Medulla oblongata (tissue), 1 donor: ENCODE results near the gene CTNND2.

Source experiments
- DNase-seq: peaks from one replicate; pipeline ENCODE4 v3.0.0-alpha.2; 2015; ENCODE audit errors: extremely low spot score

The CTNND2 gene, protein sequence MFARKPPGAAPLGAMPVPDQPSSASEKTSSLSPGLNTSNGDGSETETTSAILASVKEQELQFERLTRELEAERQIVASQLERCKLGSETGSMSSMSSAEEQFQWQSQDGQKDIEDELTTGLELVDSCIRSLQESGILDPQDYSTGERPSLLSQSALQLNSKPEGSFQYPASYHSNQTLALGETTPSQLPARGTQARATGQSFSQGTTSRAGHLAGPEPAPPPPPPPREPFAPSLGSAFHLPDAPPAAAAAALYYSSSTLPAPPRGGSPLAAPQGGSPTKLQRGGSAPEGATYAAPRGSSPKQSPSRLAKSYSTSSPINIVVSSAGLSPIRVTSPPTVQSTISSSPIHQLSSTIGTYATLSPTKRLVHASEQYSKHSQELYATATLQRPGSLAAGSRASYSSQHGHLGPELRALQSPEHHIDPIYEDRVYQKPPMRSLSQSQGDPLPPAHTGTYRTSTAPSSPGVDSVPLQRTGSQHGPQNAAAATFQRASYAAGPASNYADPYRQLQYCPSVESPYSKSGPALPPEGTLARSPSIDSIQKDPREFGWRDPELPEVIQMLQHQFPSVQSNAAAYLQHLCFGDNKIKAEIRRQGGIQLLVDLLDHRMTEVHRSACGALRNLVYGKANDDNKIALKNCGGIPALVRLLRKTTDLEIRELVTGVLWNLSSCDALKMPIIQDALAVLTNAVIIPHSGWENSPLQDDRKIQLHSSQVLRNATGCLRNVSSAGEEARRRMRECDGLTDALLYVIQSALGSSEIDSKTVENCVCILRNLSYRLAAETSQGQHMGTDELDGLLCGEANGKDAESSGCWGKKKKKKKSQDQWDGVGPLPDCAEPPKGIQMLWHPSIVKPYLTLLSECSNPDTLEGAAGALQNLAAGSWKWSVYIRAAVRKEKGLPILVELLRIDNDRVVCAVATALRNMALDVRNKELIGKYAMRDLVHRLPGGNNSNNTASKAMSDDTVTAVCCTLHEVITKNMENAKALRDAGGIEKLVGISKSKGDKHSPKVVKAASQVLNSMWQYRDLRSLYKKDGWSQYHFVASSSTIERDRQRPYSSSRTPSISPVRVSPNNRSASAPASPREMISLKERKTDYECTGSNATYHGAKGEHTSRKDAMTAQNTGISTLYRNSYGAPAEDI (N-terminal part only)

GRCh38 chr5:11904265-11904906 is at the start of gene CTNND2:
TSS of gene CTNND2 (minus strand) at chr5:11904446. CDS start at chr5:11903853, 593 bp downstream.
- peak; percentile 26 for DNase-seq

- DNase-seq: no peak
These were observed 42.1 kb upstream of the CTNND2 start for GRCh38 chr5:11946317-11946716.

GRCh38 chr5:11941566-11941965 is 37.3 kb upstream of the CTNND2 start:
- no peak for DNase-seq

- no peak for DNase-seq
These were observed 27.4 kb upstream of the CTNND2 start for GRCh38 chr5:11931638-11932037.

DNA sequence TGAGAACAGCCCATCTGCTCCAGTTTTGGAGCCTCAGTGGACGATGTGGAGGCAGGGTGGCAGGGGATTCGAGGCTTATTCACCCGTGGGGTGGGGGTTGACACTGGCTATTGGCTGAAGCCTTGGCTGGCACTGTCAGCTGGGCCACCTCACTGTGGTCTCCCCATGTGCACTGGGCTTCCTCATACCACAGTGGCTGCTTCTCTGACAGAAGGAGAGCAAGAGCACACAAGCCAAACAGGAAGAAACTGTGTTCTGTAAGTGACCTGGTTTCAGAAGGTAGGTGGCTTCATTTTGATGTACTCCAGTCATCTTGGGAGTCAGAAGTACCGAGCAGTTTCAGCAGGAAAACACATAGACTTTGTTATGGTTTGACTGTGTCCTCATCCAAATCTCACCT is 24.7 kb upstream of the CTNND2 start:
- no peak for DNase-seq

DNA sequence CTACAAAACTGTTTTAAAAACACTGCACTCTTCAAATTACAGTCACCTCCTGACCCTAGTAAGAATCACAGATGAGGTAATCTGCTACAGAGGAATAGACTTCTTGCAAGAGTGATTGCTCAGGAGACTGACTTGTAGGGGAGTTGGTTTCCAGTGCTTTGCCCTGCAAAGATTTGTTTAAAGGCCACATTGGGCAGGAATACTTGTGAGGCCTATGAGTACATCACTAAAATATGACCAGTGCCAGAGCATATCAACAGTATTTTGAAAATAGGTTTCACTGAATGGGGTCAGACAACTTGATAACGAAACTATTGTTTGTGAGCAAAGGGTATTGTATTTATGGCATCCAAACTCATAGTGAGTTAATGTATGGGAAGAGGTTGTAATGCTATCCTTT is 21.5 kb upstream of the CTNND2 start:
- DNase-seq: no peak

DNA sequence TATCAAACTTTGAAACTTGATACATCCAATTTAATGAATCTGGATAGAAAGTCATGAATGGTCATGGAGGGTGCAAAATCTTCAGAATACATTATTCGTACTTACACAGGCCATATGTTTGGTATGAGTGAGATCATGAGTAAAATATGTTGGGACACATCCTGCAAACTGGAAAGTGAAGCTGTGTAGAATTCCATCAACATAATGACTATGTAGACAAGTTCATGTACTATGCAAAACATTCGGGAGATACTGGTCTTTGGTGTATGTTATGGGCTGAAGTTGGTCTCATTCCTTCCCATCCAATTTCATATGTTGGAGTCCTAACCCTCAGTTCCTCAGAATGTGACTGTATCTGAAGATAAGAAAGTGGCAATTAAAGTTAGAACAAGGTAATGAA is 18.1 kb upstream of the CTNND2 start:
- DNase-seq: no peak

- no peak for DNase-seq
These were observed 14.3 kb upstream of the CTNND2 start for GRCh38 chr5:11918463-11919045.

DNA sequence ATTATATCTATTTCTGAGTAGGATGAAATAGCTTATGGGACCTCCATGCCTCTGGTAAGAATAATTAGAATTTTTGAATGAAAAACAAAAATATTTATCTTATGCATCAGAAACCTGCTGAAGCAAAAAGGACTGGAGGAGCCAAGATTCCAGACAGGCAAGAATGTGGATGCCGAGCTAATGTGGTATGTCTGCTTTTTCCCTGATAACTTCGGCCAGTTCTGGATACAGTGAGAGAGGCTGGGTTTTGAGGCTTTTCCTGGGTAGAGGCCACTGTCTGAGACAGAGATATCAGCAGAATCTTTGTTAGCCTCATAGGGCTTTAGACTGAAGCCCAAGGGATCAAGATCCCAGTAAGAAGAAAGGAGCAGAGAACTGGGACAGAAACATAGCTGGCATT is 5.2 kb upstream of the CTNND2 start:
- DNase-seq: no peak

- no peak for DNase-seq
These were observed 2.3 kb upstream of the CTNND2 start for GRCh38 chr5:11906497-11906896.

DNA sequence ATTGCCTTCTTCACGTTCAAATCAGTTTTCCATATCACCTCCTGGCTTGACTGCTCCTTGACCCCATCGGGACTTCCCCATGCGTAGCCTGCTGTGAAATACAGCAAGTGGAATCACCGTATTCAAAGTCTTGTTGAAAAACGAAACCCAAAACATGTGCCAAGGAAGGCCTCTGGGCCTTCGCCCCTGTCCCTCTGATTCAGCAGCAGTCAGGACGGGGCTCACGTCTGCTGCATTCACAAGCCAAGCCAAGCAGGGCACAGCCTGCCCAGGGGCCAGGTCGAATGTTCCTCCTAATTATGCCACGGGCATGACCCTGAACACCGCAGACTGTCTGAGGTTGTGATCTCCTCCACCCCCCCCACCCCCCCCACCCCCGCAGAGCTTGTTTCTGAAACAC is 960 bp upstream of the CTNND2 start:
- no peak for DNase-seq

DNA sequence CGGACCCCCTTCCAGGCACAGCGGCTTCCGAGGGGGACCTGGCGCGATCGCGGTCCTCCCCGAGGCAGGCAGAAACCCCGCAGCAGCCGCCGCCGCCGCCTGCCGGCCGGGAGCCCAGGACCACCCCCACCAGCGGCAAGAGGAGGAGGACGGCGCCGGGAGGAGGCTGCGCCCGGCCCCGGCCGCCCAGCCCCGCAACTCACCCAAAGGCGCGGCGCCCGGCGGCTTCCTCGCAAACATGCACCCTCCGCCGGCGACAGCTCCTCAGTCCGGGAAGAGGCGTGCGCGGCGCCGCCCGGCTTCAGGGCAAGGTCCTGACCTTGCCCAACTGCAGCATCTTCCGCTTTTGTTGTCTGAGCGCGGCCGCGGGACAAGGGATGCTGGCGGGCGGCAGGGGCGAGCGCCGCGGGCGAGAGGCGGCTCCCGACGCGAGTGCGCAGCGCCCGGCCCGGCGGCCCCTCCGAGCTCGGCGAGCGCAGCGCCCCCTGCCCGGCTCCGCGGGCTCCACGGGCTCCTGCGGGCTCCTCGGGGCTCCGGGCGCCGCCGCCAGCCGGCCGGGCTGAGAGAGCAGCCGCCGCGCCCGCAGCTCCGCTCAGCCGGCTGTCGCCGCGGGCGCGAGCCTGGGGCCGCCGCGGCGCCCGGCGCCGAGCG is 507 bp downstream of the CTNND2 start:
- peak; percentile 27 for DNase-seq

- DNase-seq: peak; percentile 12
These were observed 1.1 kb downstream of the CTNND2 start for GRCh38 chr5:11903121-11903613.

- DNase-seq: peak; percentile 15
These were observed 2.0 kb downstream of the CTNND2 start for GRCh38 chr5:11902201-11902619.

- no peak for DNase-seq
These were observed 5.5 kb downstream of the CTNND2 start for GRCh38 chr5:11898787-11899186.

DNA sequence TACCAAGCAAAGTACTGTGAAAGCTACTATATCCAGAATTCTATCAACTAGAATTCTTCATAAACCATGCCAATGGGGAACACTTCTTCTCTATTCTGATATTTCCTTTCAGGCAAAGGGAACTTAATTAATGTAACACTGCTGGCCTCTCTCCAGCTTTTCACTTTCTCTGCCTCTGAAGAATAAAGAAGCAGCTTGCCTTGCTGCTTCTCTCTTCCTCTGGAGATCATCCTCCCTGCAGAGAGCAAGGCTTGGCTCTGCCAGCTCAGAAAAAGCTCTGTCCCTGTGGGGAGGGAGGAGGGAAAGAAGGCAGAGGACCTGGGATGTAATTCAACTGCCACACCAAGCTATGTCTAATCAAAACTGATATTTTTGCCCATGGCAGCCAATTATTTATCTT is 6.5 kb downstream of the CTNND2 start:
- peak; percentile 37 for DNase-seq

- no peak for DNase-seq
These were observed 9.3 kb downstream of the CTNND2 start for GRCh38 chr5:11894992-11895391.

- no peak for DNase-seq
These were observed 11.4 kb downstream of the CTNND2 start for GRCh38 chr5:11892832-11893231.

GRCh38 chr5:11890777-11891176 is 13.5 kb downstream of the CTNND2 start:
- no peak for DNase-seq

GRCh38 chr5:11888221-11888620 is 16.0 kb downstream of the CTNND2 start:
- no peak for DNase-seq

- DNase-seq: peak; percentile 38
These were observed 25.4 kb downstream of the CTNND2 start for GRCh38 chr5:11878814-11879213.
